GM18907 (cell line): Measurements from ENCODE around the gene HMG20B.

ENCODE experiments used
- ATAC-seq: cut with Tn5 transposase; IDR thresholded peaks from one replicate; pipeline ENCODE4 v1.9.1; 2021; ENCODE audit warnings: mild to moderate bottlenecking, moderate library complexity; ENCODE audit not compliant: unreplicated experiment

Gene HMG20B

DNA sequence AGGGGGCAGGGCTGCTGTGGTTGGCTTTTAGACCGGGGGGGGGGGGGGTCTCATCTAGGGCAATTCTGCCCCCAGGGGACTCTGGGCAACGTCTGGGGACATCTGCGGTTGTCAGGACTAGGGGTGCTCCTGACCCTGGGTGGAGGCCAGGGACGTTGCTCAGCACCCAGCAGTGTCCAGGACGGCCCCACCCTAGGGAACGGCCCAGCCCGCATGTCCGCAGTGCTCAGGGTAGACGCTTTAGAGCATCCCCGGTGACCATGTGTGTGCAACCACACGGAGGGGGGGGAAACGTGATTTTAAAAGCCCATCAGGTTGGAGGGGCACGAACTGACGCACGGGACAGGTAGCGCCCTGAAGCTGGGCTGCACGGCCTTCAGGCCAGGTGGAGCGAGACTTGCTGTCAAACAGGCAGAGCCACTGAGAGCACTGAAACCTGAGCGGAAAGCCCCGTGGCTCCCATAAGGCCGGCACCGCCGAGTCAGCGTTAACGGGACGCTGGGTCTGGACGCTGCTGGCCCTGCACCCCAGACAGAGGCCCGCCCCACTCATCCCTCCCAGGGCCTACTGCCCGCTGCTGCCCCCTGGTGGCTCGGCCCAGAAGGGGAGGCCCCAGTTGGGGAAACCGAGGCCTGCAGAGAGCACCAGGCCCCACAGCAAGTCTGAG is 45.5 kb downstream of the HMG20B start:
- ATAC-seq: no peak

DNA sequence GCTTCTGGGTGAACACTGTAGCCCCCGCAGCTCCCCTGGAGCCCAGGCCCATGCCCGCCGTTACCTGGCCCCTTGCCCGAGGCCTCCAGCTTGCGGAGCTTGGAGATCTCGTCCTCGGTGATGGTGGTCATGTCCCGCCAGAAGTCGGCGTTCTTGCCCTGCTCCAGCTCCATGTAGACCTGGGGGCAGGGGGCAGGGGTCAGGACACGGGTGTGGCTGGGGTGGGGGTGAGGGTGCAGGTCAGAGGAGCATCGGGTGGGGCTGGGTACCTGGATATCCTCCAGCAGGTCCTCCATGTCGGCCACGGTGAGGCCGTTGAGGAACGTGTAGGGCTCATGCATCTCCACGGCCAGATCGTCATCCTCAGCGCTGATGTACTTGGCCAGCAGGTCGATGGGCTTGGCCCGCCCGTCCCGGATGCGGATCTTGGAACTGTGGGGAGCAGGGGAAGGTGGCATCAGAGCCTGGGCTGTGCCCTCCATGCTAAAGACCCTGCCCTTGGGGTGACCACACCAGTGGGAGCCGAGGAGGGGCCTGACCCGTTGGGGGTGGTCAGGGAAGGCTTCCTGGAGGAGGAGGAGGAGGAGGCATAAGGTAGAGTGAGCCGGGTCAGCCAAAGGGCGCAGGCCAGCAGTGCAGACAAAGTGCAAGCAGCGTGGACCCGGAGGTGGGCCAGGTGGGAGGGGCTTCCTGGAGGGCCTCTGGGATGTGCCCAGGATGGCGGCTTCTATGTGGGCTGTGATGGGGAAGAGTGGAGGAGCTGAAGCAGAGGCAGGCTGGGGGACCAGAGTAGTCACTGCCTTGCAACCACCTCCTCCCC is 46.3 kb downstream of the HMG20B start:
- no peak for ATAC-seq

- no peak for ATAC-seq
Observed at GRCh38 chr19:3619631-3620012, 46.9 kb downstream of the HMG20B start.

DNA sequence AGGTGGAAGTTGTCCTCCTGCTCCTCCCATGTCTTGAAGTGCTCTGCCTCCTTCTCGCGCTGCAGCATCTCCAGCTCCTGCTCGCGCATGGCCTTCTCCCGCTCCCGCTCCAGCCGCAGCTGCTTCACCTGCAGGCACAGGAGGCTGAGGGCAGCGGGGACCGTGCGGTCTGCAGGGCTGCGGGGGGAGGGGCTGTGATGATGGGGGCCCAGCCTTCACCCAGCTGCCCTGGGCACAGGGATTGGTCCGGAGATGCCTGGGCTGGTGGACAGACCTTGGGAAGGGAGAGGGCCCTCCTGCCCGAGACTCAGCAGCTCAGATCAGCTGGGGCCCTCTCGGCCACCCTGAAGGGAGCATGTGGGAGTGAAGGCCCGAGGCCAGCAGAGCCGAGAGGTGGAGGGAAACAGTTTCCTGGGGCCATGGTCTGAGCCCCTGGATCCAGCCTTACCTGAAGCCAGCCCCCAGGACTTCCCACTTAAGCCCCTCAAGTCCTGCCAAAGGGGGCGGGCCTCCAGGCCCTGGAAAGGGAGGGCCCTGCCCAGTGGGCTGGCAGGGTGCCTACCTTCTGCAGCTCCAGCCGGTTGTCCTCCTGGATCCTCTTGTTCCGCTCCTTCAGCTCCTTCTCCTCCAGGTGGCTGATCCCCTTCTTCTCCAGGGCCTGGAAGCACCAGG is 47.5 kb downstream of the HMG20B start:
- no peak for ATAC-seq

DNA sequence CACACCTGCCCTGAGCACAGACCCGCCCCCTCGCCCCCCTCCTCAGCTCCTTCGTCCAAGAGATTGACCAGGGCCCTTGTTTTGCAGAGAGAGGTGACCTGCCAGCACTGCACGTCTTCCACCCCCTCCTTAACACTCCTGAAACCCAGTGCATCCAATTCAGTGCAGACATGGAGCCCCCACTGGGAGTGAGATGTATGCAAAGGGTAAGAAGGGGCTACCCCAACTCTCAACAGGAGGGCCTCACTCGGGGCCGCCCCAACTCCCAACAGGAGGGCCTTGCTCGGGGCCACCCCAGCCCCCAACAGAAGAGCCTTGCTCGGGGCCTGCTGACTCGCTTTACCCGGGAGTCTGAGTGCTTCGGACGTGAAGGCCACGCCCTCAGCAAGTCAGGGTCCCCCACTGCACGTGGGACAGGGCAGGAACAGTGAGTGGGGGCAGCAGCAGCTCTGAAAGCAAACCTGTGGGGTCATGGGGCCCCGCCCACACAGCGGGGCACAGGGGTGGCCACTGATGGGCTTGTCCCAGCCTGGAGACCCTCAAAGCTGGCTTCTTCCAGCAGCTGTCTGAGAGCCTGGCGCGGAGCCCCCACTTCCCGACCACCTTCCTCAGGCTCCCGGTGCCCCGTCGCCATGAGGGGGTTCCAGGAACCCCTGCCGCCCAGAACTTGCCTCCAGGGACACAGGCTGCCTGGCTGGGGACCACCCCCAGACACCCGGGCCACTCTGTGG is 48.2 kb downstream of the HMG20B start:
- ATAC-seq: no peak

- no peak for ATAC-seq
Observed at GRCh38 chr19:3621689-3622088, 48.9 kb downstream of the HMG20B start.

DNA sequence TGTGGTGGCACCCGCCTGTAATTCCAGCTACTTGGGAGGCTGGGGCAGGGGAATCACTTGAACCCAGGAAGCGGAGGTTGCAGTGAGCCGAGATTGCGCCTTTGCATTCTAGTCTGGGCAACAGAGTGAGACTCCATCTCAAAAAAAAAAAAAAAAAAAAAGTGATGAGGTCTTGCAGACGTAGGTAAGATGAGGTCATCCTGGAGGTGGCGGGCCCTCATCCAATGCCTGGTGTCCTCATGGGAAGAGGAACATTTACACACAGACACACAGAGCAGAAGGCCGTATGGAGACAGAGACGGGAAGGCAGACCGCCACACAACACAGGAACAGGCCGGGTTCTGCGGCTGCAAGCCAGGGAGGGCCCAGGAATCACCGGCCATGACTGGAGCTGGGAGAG is 49.5 kb downstream of the HMG20B start:
- ATAC-seq: no peak

DNA sequence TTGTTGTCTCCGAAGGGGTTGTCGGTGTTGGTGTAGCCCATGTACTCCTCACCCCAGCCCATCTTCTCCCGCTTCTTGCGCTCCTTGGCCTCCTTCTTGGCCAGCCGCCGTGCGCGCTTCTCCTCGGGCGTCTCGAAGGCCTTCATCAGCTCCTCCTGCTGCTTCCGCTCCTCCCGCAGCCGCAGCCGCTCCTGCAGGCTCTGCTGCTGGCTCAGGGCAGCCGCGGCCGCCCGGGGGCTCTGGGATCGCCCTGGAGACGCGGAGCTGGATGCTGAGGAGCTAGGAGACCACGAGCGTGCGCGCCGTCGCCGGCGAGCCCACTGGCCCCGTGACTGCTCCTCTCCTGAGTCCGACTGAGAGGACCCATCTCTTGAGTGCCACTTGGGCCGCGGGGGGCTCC is 51.0 kb downstream of the HMG20B start:
- ATAC-seq: no peak

- ATAC-seq: peak; percentile 2
Observed at GRCh38 chr19:3625996-3626472, 53.3 kb downstream of the HMG20B start.

- ATAC-seq: peak; percentile 82
Observed at GRCh38 chr19:3626473-3627350, 54.0 kb downstream of the HMG20B start, which contains the start of gene CACTIN. Gene CACTIN, minus strand, starts transcription at chr19:3626790. Its CDS starts 28 bp downstream, at chr19:3626762.

- no peak for ATAC-seq
Observed at GRCh38 chr19:3627351-3627723, 54.6 kb downstream of the HMG20B start.
